Muscle of arm (tissue), 12 donors: Measurements from ENCODE around the gene WAC. TPM values are rescaled to one million over a fixed set of nuclear protein-coding genes. Genes with fewer than 3 reads are reported as not detected.
A peak's percentile ranks its signal among the peaks of the same experiment; 100 is the strongest.
"Not testable (repeated sequence)": the region's sequence is repeated elsewhere in the genome, so short reads cannot be mapped to it uniquely, and the experiment has no call there.

Experiments
- DNase-seq: peaks from one replicate; pipeline ENCODE4 v3.0.0-alpha.2; 2013
- polyA plus RNA-seq, 12 donors: library from polyadenylated mRNA; unstranded; fragments of 120-200 nt; gene quantifications; one replicate each; pipeline ENCODE4 v1.2.1, GENCODE V29; 2013; ENCODE audit not compliant: insufficient read length in 12 of 12

Gene WAC
- polyA plus RNA-seq, 12 donors, result 79.8 to 180 (median 99.2) TPM; not detected in 1

DNA sequence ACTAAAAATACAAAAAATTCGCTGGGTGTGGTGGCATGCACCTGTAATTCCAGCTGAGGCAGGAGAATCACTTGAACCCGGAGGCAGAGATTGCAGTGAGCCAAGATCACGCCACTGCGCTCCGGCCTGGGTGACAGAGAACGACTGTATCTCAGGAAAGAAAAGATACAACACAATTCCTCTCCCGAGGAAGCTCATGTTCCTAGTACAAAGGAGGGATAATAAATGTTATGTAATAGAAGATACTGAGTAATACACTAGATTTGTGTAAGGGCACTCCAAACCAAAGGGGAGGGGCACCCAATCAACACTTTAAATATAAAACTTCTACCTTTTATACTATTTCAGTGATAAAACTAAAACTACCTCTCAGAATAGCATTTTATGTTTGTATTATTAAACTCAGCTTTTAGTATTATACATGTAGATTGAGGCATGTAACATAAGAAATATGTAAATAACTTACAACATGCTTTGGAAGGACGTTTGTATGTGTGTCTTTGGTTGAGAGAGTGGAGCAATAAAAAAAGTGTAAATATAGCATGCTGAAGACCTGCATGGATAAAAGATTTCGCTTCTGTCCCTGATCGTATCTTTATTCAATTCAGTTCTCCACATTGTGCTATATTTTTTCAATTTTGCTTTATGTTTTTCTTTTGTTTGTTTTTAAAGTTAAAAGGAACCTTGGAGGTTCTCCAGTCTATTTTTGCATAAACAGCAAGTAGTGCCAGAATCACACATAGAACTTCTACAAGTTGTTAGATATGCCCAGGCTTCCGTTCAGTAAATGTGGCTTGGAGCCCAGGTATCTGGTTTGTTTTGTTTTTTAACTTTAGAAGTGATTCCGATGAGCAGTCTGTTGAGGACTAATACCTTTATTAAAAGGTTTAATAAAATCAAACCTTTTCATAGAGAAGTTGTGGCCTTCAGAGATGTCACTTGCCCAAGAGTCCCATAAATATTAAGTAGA is 71.9 kb downstream of the WAC start:
- no peak for DNase-seq

GRCh38 chr10:28606568-28606967 is 73.7 kb downstream of the WAC start:
- no peak for DNase-seq

- not testable (repeated sequence) for DNase-seq
Observed at GRCh38 chr10:28609636-28610035, 76.7 kb downstream of the WAC start.

- no peak for DNase-seq
Observed at GRCh38 chr10:28612877-28613276, 80.0 kb downstream of the WAC start.

DNA sequence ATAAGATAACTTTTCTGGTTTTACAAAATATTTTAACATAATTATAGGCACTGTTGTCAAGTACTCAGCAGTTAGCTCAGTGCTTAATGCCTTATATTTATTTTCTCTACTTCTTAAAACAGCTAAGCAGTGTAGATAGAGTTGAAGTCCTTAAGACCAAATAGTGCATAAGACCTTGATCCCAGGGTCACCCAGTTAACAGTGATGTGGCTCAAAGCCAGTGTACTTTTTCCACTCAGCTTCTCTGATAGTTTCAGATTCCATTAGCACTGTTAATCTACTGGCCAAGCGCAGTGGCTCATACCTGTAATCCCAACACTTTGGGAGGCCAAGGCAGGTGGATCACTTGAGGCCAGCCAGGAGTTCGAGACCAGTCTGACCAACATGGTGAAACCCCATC is 83.6 kb downstream of the WAC start:
- no peak for DNase-seq

DNA sequence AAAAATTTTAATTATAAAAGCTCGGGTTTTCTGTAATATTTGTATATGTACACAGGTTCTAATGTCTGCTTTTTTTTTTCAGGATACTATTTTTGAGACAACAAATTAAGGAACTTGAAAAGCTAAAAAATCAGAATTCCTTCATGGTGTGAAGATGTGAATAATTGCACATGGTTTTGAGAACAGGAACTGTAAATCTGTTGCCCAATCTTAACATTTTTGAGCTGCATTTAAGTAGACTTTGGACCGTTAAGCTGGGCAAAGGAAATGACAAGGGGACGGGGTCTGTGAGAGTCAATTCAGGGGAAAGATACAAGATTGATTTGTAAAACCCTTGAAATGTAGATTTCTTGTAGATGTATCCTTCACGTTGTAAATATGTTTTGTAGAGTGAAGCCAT is 86.5 kb downstream of the WAC start:
- DNase-seq, result no peak

DNA sequence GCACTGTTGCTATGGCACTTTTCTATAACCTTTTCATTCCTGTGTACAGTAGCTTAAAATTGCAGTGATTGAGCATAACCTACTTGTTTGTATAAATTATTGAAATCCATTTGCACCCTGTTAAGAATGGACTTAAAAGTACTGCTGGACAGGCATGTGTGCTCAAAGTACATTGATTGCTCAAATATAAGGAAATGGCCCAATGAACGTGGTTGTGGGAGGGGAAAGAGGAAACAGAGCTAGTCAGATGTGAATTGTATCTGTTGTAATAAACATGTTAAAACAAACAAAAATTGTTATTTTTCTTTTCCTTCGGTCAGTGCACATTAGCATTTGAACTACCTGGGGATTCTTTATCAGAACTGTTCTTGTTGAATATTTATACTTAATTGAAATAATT is 87.3 kb downstream of the WAC start:
- DNase-seq, result no peak

DNA sequence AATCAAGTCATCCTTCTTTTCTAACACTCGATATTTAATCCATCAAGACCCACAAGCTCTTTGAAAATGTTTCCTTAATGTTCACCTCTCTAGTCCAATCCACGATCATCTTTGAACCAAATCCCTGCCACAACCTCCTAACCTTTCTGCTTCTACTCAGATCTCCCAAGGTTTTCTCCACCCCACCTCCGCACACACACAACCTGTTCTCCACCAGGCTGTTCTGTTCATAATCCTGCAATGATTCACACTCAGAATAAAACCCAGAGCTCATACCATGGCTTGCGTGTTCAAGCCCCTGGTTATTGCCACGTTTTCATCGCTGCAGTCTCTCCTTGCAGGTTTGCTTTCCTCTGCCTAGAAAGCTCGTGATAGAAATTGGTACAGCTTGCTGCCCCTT is 90.6 kb downstream of the WAC start:
- DNase-seq, result no peak

GRCh38 chr10:28624351-28624750 is 91.4 kb downstream of the WAC start:
- no peak for DNase-seq

GRCh38 chr10:28627102-28627501 is 94.2 kb downstream of the WAC start:
- no peak for DNase-seq

DNA sequence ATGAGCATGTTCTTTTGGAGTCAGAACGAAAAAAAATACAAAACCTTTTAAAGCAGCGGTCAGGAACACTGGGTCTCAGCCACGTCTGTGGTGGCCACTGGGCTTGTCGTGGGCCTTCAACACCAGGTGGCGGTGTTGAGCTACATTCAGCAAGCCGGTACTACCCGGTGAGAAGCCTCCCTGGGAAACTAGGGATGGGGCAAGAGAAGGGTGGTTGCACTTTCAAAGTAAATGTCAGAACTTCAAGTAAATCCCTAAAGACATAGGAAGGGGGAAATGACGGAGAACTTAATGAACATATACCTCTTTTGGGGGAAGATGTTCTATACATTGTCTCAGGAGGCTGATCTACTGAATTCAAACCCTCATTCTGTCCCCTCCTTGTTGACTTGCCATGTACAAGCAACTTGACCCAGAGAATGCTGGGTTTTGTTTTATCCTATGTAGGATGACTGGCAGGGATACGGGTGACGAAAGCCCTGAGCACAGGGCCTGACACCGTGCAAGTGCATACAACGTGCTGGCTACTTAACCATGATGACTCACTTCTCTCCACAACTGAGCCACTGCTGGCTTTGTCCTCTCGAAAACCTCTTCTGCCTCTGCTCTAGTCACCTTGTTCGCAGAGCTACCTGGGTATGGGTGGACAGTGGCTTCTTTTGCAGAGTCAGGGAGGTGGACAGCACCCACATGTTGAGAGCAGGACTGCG is 95.4 kb downstream of the WAC start:
- peak; percentile 67 for DNase-seq

GRCh38 chr10:28631896-28632583 is 99.1 kb downstream of the WAC start:
- no peak for DNase-seq

DNA sequence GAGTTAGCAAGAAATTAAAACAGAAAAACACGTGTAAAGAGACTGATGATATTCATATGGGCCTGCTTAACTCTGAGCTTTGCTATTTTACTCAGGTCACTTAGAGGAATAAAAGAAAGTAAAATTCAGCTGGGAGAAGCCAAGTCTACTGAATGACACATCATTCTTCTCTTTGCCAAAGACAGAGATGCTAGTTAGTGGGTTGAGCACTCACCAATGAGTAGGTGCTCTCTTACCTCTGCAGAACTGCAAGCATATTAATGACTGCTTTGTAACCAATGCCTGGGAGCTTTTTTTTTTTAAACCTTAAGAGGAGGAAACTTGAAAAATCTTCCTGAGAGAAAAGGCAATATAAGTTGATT is 99.6 kb downstream of the WAC start:
- no peak for DNase-seq

GRCh38 chr10:28633750-28634149 is 100.8 kb downstream of the WAC start:
- no peak for DNase-seq

DNA sequence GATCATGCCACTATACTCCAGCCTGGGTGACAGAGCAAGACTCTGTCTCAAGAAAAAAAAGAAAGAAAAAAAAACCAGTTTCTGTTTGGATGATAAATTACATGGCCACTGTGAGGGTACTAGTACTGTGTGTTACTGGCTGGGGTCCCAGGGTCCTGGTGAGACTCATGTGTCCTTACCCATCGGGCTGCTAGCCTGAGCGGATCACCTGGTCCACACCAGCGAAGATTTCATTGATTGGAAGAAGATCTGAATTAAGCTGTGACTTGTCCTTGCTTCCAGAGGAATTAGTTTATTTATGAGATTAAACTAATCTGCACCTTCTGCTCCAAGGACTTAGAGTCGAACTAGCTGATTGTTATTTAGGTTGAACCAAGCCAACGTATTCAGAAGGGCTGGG is 104.4 kb downstream of the WAC start:
- no peak for DNase-seq

DNA sequence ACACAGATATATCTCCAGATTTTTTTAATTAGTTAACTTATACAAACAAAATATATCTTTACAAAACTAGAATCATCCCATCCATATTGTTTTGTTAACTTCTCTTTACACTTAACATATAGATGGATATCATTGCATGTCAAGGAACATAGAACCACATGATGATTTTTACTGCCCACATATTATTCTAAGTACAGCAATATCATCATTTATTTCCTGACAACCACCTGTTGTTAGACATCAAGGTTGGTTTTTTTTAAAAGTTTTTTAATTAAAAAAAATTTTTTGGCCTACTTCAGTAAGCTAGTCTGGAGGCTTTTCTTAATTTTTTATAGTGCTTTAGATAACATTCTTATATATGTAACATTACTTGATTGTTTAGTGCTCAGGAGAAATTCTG is 105.5 kb downstream of the WAC start:
- no peak for DNase-seq

GRCh38 chr10:28640551-28640950 is 107.6 kb downstream of the WAC start:
- DNase-seq, result no peak

GRCh38 chr10:28644647-28645046 is 111.7 kb downstream of the WAC start:
- DNase-seq, result no peak

DNA sequence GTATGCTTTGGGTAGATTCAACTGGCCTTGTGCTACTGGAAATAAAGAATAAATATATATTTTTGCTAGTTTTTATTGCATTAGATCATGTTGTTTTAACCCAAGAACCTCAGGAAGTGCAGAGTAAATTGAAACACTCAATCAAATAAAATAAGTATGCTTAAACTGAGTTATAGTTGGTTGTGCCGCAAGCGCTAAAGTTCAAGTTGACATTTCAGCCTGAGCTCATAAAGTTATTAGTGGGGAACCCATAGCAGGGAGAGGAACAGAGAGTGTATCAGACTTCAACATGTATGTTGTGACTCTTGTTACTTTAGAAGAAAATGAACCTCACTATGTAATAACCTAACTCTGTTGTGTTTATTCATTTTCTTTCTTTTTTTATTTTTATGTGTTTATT is 119.2 kb downstream of the WAC start:
- no peak for DNase-seq

- DNase-seq, result no peak
Observed at GRCh38 chr10:28652703-28653102, 119.8 kb downstream of the WAC start.

- not testable (repeated sequence) for DNase-seq
Observed at GRCh38 chr10:28658824-28659223, 125.9 kb downstream of the WAC start.

DNA sequence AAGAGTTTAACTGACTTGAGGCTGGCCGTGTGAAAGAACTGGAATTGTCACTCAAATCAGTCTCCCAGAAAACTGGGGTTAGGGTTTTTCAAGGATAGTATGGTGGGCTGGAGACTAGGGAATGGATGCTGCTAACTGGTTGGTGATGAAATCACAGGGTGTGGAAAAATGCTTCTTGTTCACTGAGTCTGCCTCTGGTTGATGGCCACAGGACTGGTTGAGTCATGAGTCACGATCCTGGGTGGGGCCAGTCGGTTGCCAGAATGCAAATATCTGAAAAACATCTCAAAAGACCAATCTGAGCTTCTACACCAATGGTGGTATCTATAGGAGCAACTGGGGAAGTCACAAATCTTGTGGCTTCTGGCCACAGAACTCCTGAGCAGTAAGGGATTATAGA is 128.1 kb downstream of the WAC start:
- DNase-seq, result no peak
